CD14-positive monocyte (primary cell): ENCODE data around the gene HOXC11. TPM values are rescaled to one million over a fixed set of nuclear protein-coding genes. Genes with fewer than 3 reads are reported as not detected.

Experiments used
- DNase-seq, 3 donors: peaks; one replicate each; pipeline ENCODE4 v3.0.0-alpha.2; 2011 to 2022
- H2AFZ ChIP-seq: 2 replicates; pipeline ENCODE4 v1.6.0; 2012; ENCODE audit warnings: mild to moderate bottlenecking, low read depth, low read length, inconsistent platforms; ENCODE audit not compliant: insufficient read depth, poor library complexity, severe bottlenecking
- H3K27ac ChIP-seq, 2 donors: 1 replicate in 1 of 2; 2 replicates in 1 of 2; pipeline ENCODE4 v1.5.1; 2012 to 2013; ENCODE audit warnings: low read length in 2 of 2, control low read depth in 1 of 2, inconsistent platforms in 1 of 2, low read depth in 1 of 2, mild to moderate bottlenecking in 1 of 2
- H3K27me3 ChIP-seq, 2 donors: one replicate each; pipeline versions ENCODE4 v1.6.0 to v1.6.1; 2011 to 2013; ENCODE audit warnings: low read length in 2 of 2; ENCODE audit not compliant: control insufficient read depth in 2 of 2, insufficient read depth in 2 of 2
- H3K36me3 ChIP-seq, 2 donors: replicated peaks in 1 of 2; 1 replicate in 1 of 2; 2 replicates in 1 of 2; pipeline versions ENCODE4 v1.5.1 to v1.6.1; 2012 to 2013; ENCODE audit warnings: low read length in 2 of 2, control low read depth in 1 of 2, inconsistent platforms in 1 of 2, mild to moderate bottlenecking in 1 of 2; ENCODE audit not compliant: insufficient read depth in 2 of 2, control insufficient read depth in 1 of 2
- H3K4me1 ChIP-seq, 2 donors: 1 replicate in 1 of 2; 2 replicates in 1 of 2; pipeline versions ENCODE4 v1.5.1 to v1.6.1; 2012 to 2013; ENCODE audit warnings: low read length in 2 of 2, control low read depth in 1 of 2, inconsistent platforms in 1 of 2, mild to moderate bottlenecking in 1 of 2, moderate library complexity in 1 of 2; ENCODE audit not compliant: insufficient read depth in 2 of 2, control insufficient read depth in 1 of 2
- H3K4me2 ChIP-seq: replicated peaks from 2 replicates; pipeline ENCODE3; 2012; ENCODE audit warnings: low read length, moderate library complexity, mild to moderate bottlenecking; ENCODE audit not compliant: poor library complexity, severe bottlenecking; ENCODE audit errors: extremely low read depth
- H3K4me3 ChIP-seq, 3 experiments: fragments of 200-600 bp in 1 of 3; sonication (generic) in 1 of 3; replicated peaks in 1 of 3; 1 replicate in 2 of 3; 2 replicates in 1 of 3; pipeline ENCODE4 v1.5.1; 2011 to 2013; ENCODE audit warnings: low read length in 3 of 3, mild to moderate bottlenecking in 3 of 3, control low read depth in 2 of 3, low read depth in 2 of 3, inconsistent platforms in 1 of 3, moderate library complexity in 1 of 3
- H3K79me2 ChIP-seq: 2 replicates; pipeline ENCODE4 v1.6.0; 2012; ENCODE audit warnings: mild to moderate bottlenecking, control low read depth, inconsistent platforms, low read length, moderate library complexity; ENCODE audit not compliant: insufficient read depth
- H3K9ac ChIP-seq: 2 replicates; pipeline ENCODE4 v1.6.0; 2017; ENCODE audit warnings: low read length, mild to moderate bottlenecking; ENCODE audit not compliant: insufficient read depth, poor library complexity, severe bottlenecking
- H3K9me3 ChIP-seq, 2 donors: replicated peaks in 1 of 2; 1 replicate in 1 of 2; 2 replicates in 1 of 2; pipeline versions ENCODE4 v1.5.1 to v1.6.1; 2012 to 2013; ENCODE audit warnings: low read length in 2 of 2, control low read depth in 1 of 2; ENCODE audit not compliant: control insufficient read depth in 1 of 2, insufficient read depth in 1 of 2
- H4K20me1 ChIP-seq: 2 replicates; pipeline ENCODE4 v1.6.0; 2012; ENCODE audit warnings: mild to moderate bottlenecking, low read length, control low read depth, moderate library complexity; ENCODE audit not compliant: insufficient read depth
- H3K27ac Mint-ChIP-seq, 7 donors: one replicate each; pipeline ENCODE4 v1.8.0; 2020; ENCODE audit warnings: mild to moderate bottlenecking in 7 of 7, mixed read lengths in 7 of 7, moderate library complexity in 6 of 7, inconsistent platforms in 2 of 7
- H3K27me3 Mint-ChIP-seq, 3 donors: one replicate each; pipeline ENCODE4 v1.8.0; 2021 to 2022; ENCODE audit warnings: low read depth in 3 of 3, mild to moderate bottlenecking in 3 of 3, mixed read lengths in 3 of 3, moderate library complexity in 3 of 3, inconsistent platforms in 1 of 3
- H3K36me3 Mint-ChIP-seq, 2 donors: one replicate each; pipeline ENCODE4 v1.8.0; 2020; ENCODE audit warnings: mixed read lengths in 2 of 2, inconsistent platforms in 1 of 2, mild to moderate bottlenecking in 1 of 2
- H3K4me1 Mint-ChIP-seq: one replicate; pipeline ENCODE4 v1.8.0; 2020; ENCODE audit warnings: mild to moderate bottlenecking, mixed read lengths
- H3K4me3 Mint-ChIP-seq, 2 donors: one replicate each; pipeline ENCODE4 v1.8.0; 2020; ENCODE audit warnings: mild to moderate bottlenecking in 2 of 2, mixed read lengths in 2 of 2, moderate library complexity in 1 of 2
- H3K9me3 Mint-ChIP-seq, 7 donors: one replicate each; pipeline ENCODE4 v1.8.0; 2020 to 2022; ENCODE audit warnings: mixed read lengths in 7 of 7, mild to moderate bottlenecking in 6 of 7, moderate library complexity in 6 of 7, inconsistent platforms in 2 of 7
- WGBS: methylation state at CpG from one replicate; pipeline ENCODE4 v1.1.5; 2013; ENCODE audit warnings: missing lambda C conversion rate; ENCODE audit not compliant: insufficient coverage; 5-methylcytosine and 5-hydroxymethylcytosine counted together
- intact Hi-C, 2 donors: fragments of 100-400 bp; cut with micrococcal nuclease; formaldehyde crosslinking; loops; one replicate each; pipeline versions ENCODE4 v1.15.0 to v1.15.1; 2023
- polyA plus RNA-seq, 3 donors: library from polyadenylated mRNA; depleted of rRNA in 1 of 3; unstranded in 2 of 3; stranded (reverse) in 1 of 3; fragments of 300-500 nt in 2 of 3; fragments of >200 nt in 1 of 3; fragmentation: Illumina TruSeq in 2 of 3; gene quantifications; 1 replicate in 2 of 3; 2 replicates in 1 of 3; pipeline ENCODE4 v1.2.3, GENCODE V29; 2012 to 2021
- TF ChIP-seq, protein P1 (sequence below): fragments of 200-600 bp; IDR thresholded peaks from one replicate; pipeline ENCODE4 v1.8.0; 2022; ENCODE audit warnings: antibody characterized with exemption, mild to moderate bottlenecking

Gene HOXC11
- polyA plus RNA-seq, 3 donors = not detected

DNA sequence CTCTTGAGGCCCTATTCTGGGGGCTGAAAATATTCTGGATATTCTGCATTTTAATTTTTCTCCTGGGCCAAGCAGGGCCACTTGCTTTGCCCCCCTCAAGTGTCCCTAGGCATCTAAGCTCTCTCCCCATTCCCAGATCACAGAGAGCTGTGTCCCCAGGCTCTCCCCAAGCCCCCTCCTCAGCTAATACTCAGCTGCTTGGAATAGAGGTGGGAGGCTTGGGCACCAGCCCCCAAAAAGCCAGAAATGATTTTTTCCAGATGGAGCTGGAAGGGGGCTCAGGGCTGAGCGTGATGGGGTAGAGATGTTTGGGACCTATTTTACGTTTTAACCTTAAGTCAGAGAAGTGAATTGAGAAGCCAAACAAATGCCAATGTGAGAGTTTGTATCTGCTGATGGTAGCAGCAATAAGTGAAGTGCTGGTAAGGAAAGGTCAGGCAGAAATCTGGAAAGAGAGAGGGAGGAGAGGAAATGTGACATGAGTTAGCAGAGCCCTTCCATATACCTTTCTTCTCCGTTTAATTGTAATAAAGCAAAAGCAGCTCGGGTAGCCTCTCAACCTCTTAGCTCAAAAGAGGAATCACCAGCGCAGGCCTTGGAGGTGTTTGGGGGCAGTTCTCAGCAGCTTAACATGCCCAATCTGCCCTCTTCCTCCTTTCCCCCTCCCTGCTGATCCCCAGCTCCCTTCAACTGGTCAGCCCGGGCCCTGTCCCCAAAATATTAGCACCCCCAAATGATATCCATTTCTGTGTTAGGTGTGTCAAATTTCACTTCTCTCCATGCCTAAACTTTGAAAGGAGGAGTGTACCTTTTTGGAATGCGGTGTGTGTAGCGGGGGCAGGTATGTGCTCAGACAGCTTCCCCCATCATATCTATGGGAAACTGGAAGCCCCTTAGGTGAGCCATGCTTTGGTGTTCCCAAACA is 50.3 kb downstream of the HOXC11 start:
- no peak for DNase-seq
- Histone ChIP-seq H3K4me1 (peaks cover 5% of the 10 kb centered on the region in 2 donors), H3K4me3 (no peak overlapping the region), H3K79me2 (no peaks in the 10 kb centered on the region), H2AFZ (no peak overlapping the region), H3K9me3 (peaks cover 5 to 28% of the 10 kb centered on the region in 2 donors), H3K36me3 (no peaks in the 10 kb centered on the region), H4K20me1 (no peaks in the 10 kb centered on the region), H3K27ac (no peak overlapping the region), H3K9ac (no peak overlapping the region), H3K27me3 (peaks cover 97 to 100% of the 10 kb centered on the region in 2 donors), H3K4me2 (no peak overlapping the region)
- TF ChIP-seq, protein P1, sequence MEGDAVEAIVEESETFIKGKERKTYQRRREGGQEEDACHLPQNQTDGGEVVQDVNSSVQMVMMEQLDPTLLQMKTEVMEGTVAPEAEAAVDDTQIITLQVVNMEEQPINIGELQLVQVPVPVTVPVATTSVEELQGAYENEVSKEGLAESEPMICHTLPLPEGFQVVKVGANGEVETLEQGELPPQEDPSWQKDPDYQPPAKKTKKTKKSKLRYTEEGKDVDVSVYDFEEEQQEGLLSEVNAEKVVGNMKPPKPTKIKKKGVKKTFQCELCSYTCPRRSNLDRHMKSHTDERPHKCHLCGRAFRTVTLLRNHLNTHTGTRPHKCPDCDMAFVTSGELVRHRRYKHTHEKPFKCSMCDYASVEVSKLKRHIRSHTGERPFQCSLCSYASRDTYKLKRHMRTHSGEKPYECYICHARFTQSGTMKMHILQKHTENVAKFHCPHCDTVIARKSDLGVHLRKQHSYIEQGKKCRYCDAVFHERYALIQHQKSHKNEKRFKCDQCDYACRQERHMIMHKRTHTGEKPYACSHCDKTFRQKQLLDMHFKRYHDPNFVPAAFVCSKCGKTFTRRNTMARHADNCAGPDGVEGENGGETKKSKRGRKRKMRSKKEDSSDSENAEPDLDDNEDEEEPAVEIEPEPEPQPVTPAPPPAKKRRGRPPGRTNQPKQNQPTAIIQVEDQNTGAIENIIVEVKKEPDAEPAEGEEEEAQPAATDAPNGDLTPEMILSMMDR = no peak
- 77% methylated on average over 2 of the region's 8 CpGs for WGBS
- peak overlapping the region in 1 of 2 donors; percentile 62 for H3K4me3 Mint-ChIP-seq
- peaks cover 0 to 15% of the 10 kb centered on the region in 2 donors for H3K36me3 Mint-ChIP-seq
- H3K27ac Mint-ChIP-seq = no peak overlapping the region
- H3K9me3 Mint-ChIP-seq = peaks cover 0 to 22% (median 13%) of the 10 kb centered on the region in 7 donors
- peaks cover 96 to 100% (median 98%) of the 10 kb centered on the region in 3 donors for H3K27me3 Mint-ChIP-seq
- peaks cover 17% of the 10 kb centered on the region for H3K4me1 Mint-ChIP-seq
- intact Hi-C loops = no loop called here

DNA sequence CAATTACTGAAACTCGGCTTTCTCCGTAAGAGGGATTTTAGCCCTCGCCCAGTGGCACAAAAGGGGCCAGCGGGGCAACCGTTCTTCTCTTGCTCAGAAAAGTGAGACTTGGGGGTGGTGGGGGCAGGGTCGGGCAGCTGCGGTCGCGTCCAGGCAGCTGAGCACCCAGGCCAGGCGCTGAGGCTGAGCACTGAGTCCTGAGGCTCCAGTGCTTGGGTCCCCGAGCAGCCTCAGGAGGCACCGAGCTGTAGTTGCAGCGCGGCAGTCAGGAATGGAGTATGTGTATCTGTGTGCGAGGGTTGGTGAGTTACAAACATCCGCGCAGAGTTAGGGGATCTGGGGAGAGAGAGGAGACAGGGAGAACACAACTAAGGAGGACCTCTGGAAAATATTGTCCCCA is 51.2 kb downstream of the HOXC11 start:
- H3K27me3 Mint-ChIP-seq = peaks cover 98 to 100% (median 98%) of the 10 kb centered on the region in 3 donors
- TF ChIP-seq, protein P1 = no peak

More for the DNA sequence above, 51.2 kb downstream of the HOXC11 start:
- Histone ChIP-seq H2AFZ (no peak overlapping the region), H3K36me3 (no peaks in the 10 kb centered on the region), H3K4me3 (no peak overlapping the region), H3K27ac (no peak overlapping the region), H3K9me3 (peaks cover 0 to 32% of the 10 kb centered on the region in 2 donors), H3K79me2 (no peaks in the 10 kb centered on the region), H3K4me2 (no peak overlapping the region), H4K20me1 (no peaks in the 10 kb centered on the region), H3K4me1 (no peaks in the 10 kb centered on the region), H3K9ac (no peak overlapping the region), H3K27me3 (peaks cover 98 to 100% of the 10 kb centered on the region in 2 donors)
- Mint-ChIP-seq H3K36me3 (peaks cover 0 to 13% of the 10 kb centered on the region in 2 donors), H3K9me3 (peaks cover 0 to 23% (median 15%) of the 10 kb centered on the region in 7 donors), H3K27ac (no peak overlapping the region), H3K4me1 (peaks cover 18% of the 10 kb centered on the region), H3K4me3 (peak overlapping the region in 1 of 2 donors; percentile 78)
- intact Hi-C loops = no loop called here
- 49% methylated on average over 11 of the region's 17 CpGs for WGBS
- DNase-seq = no peak
